HG02588 (cell line): ENCODE measurements around the gene RNF13.
"Not testable (repeated sequence)": the region's sequence is repeated elsewhere in the genome, so short reads cannot be mapped to it uniquely, and the experiment has no call there.

Experiments
- ATAC-seq: cut with Tn5 transposase; IDR thresholded peaks from one replicate; pipeline ENCODE4 v1.9.1; 2021; ENCODE audit warnings: mild to moderate bottlenecking, moderate library complexity; ENCODE audit not compliant: unreplicated experiment

Gene RNF13

GRCh38 chr3:149838491-149838890 is 25.5 kb downstream of the RNF13 start:
- ATAC-seq: not testable (repeated sequence)

- not testable (repeated sequence) for ATAC-seq
Observed at GRCh38 chr3:149839469-149839868, 26.5 kb downstream of the RNF13 start.

GRCh38 chr3:149839896-149840295 is 26.9 kb downstream of the RNF13 start:
- no peak for ATAC-seq

- no peak for ATAC-seq
Observed at GRCh38 chr3:149843502-149843901, 30.5 kb downstream of the RNF13 start.

GRCh38 chr3:149844091-149844490 is 31.1 kb downstream of the RNF13 start:
- no peak for ATAC-seq

GRCh38 chr3:149845570-149846244 is 32.7 kb downstream of the RNF13 start:
- no peak for ATAC-seq

GRCh38 chr3:149848238-149848637 is 35.2 kb downstream of the RNF13 start:
- ATAC-seq: no peak

GRCh38 chr3:149848688-149849087 is 35.7 kb downstream of the RNF13 start:
- no peak for ATAC-seq

- ATAC-seq: no peak
Observed at GRCh38 chr3:149850787-149851584, 38.0 kb downstream of the RNF13 start.

GRCh38 chr3:149858911-149859310 is 45.9 kb downstream of the RNF13 start:
- no peak for ATAC-seq

- no peak for ATAC-seq
Observed at GRCh38 chr3:149860881-149861280, 47.9 kb downstream of the RNF13 start.

GRCh38 chr3:149867563-149867962 is 54.5 kb downstream of the RNF13 start:
- ATAC-seq: no peak

GRCh38 chr3:149871855-149872254 is 58.8 kb downstream of the RNF13 start:
- ATAC-seq: no peak

- no peak for ATAC-seq
Observed at GRCh38 chr3:149872589-149872988, 59.6 kb downstream of the RNF13 start.

- ATAC-seq: no peak
Observed at GRCh38 chr3:149877668-149878067, 64.7 kb downstream of the RNF13 start.

- no peak for ATAC-seq
Observed at GRCh38 chr3:149879872-149880271, 66.9 kb downstream of the RNF13 start.

- ATAC-seq: no peak
Observed at GRCh38 chr3:149881879-149882278, 68.9 kb downstream of the RNF13 start.

GRCh38 chr3:149883134-149883533 is 70.1 kb downstream of the RNF13 start:
- no peak for ATAC-seq

GRCh38 chr3:149883860-149884259 is 70.8 kb downstream of the RNF13 start:
- not testable (repeated sequence) for ATAC-seq

- ATAC-seq: not testable (repeated sequence)
Observed at GRCh38 chr3:149884848-149885247, 71.8 kb downstream of the RNF13 start.

GRCh38 chr3:149886957-149887356 is 73.9 kb downstream of the RNF13 start:
- ATAC-seq: no peak

GRCh38 chr3:149891621-149892020 is 78.6 kb downstream of the RNF13 start:
- ATAC-seq: no peak
